ENCODE data around the gene SLC11A1.

SLC11A1 gene

DNA sequence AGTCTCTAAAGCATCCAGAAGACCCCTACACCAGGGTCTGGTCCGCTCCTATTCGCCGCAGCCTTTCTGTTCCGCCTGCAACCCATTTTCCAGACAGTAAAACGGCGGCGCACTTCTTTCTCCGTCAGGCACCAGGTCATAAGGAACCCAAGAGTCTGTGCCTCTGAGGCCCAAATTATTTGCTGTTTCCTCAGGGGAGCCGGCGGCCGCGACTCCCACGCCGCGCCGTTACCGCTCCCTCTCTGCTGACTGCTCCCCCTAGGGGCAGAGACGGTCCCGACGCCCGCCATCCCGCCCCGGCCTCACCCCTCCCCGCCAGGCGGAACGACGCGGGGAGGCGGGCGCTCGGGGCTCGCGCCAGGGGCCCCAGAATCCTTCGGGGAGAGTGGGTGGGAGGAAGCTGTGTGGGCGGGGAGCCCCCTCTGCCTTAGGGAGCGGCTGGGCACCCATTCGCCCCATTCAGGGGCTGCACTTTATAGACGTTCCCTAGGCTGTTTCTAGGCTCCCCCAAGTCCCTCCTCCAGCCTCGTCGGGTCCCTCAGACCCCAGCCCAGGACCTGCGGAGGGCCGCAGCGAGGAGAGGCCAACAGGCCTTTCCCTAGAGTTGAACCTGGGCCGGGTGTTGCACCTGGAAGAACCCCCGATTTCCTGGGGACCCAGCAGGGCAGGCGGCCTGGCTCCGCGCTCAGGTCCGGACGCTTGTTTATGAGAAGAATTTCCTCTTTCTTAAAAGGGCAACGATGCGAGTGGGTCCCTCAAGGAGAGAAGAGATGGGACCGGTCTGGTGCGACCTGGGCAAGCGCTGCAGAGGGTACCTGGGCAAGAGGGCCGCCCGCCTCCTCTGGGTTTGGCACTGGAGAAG lies 14.0 kb downstream of the SLC11A1 start:
- Histone ChIP-seq H3K27me3 (ENCODE audit: low read depth, low read length) (no peaks in the 10 kb centered on the region), H3K36me3 (ENCODE audit: control insufficient read depth in 1 of 2, insufficient read depth in 2 of 2, low read length in 2 of 2) (peaks cover 0 to 3% of the 10 kb centered on the region in 2 donors), H3K4me3 (ENCODE audit: low read depth in 1 of 2, low read length in 2 of 2) (peak overlapping the region; percentile 82 to 88), H3K4me1 (ENCODE audit: control insufficient read depth in 1 of 2, insufficient read depth in 2 of 2, low read length in 2 of 2) (peaks cover 0 to 13% of the 10 kb centered on the region in 2 donors), H3K27ac (ENCODE audit: low read length) (peak overlapping the region; percentile 93), H3K9me3 (ENCODE audit: control insufficient read depth in 1 of 2, low read length in 2 of 2) (no peaks in the 10 kb centered on the region)

- H3K4me3 ChIP-seq (ENCODE audit: low read depth in 1 of 2, low read length in 2 of 2) = peak overlapping the region; percentile 82 to 88
- H3K27ac ChIP-seq (ENCODE audit: low read length) = peak overlapping the region; percentile 93
- no peaks in the 10 kb centered on the region for H3K9me3 ChIP-seq (ENCODE audit: control insufficient read depth in 1 of 2, low read length in 2 of 2)
- peaks cover 5 to 22% of the 10 kb centered on the region in 2 donors for H3K4me1 ChIP-seq (ENCODE audit: control insufficient read depth in 1 of 2, insufficient read depth in 2 of 2, low read length in 2 of 2)
- H3K36me3 ChIP-seq (ENCODE audit: control insufficient read depth in 1 of 2, insufficient read depth in 2 of 2, low read length in 2 of 2) = peaks cover 0 to 4% of the 10 kb centered on the region in 2 donors
- H3K27me3 ChIP-seq (ENCODE audit: low read depth, low read length) = no peaks in the 10 kb centered on the region
Observed at GRCh38 chr2:218396688-218397462, 14.8 kb downstream of the SLC11A1 start.

- peaks cover 9 to 27% of the 10 kb centered on the region in 2 donors for H3K4me1 ChIP-seq (ENCODE audit: control insufficient read depth in 1 of 2, insufficient read depth in 2 of 2, low read length in 2 of 2)
- no peaks in the 10 kb centered on the region for H3K27me3 ChIP-seq (ENCODE audit: low read depth, low read length)
- peak overlapping the region; percentile 82 to 88 for H3K4me3 ChIP-seq (ENCODE audit: low read depth in 1 of 2, low read length in 2 of 2)
Observed at GRCh38 chr2:218397463-218397819, 15.4 kb downstream of the SLC11A1 start.

DNA sequence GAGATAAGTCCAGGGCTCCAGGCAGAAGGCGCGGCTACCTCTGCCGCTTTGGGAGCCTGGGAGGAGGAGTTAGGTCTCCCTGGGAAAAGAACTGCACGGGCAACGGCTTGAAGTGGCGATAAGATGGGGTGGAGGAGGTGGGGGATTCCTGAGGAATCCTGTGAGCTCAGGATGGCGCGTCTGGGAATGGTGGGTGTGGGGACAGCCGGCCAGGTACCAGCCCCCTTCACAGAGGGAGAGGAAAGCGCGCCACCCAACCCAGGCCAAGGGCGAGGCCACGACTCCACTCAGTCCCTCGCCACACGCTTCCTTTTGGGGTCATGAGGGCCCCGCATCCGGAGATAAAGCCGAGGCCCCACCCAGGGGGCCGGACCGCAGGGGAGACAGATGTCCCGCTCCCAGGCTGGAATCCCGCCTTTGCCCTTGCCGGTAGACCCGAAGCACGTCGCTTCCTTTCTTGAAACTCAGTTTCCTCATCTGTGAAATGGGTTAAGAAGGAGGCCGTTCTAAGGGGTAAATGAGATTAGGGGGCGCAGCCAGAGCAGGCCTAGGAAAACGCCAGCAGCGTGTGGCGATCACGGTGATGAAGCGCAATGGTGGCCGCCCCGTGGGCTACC lies 15.9 kb downstream of the SLC11A1 start:
- Histone ChIP-seq H3K27ac (ENCODE audit: low read length) (peak overlapping the region; percentile 93), H3K36me3 (ENCODE audit: control insufficient read depth in 1 of 2, insufficient read depth in 2 of 2, low read length in 2 of 2) (peaks cover 0 to 15% of the 10 kb centered on the region in 2 donors), H3K27me3 (ENCODE audit: low read depth, low read length) (no peaks in the 10 kb centered on the region), H3K4me1 (ENCODE audit: control insufficient read depth in 1 of 2, insufficient read depth in 2 of 2, low read length in 2 of 2) (peaks cover 9 to 32% of the 10 kb centered on the region in 2 donors), H3K4me3 (ENCODE audit: low read depth in 1 of 2, low read length in 2 of 2) (peak overlapping the region; percentile 82 to 88), H3K9me3 (ENCODE audit: control insufficient read depth in 1 of 2, low read length in 2 of 2) (no peaks in the 10 kb centered on the region)

More at GRCh38 chr2:218397463-218397819, 15.4 kb downstream of the SLC11A1 start:
- no peaks in the 10 kb centered on the region for H3K9me3 ChIP-seq (ENCODE audit: control insufficient read depth in 1 of 2, low read length in 2 of 2)
- peaks cover 0 to 10% of the 10 kb centered on the region in 2 donors for H3K36me3 ChIP-seq (ENCODE audit: control insufficient read depth in 1 of 2, insufficient read depth in 2 of 2, low read length in 2 of 2)
- H3K27ac ChIP-seq (ENCODE audit: low read length) = peak overlapping the region; percentile 93

- H3K36me3 ChIP-seq (ENCODE audit: control insufficient read depth in 1 of 2, insufficient read depth in 2 of 2, low read length in 2 of 2) = peaks cover 1 to 23% of the 10 kb centered on the region in 2 donors
- H3K27ac ChIP-seq (ENCODE audit: low read length) = peak overlapping the region; percentile 93
- peaks cover 9 to 37% of the 10 kb centered on the region in 2 donors for H3K4me1 ChIP-seq (ENCODE audit: control insufficient read depth in 1 of 2, insufficient read depth in 2 of 2, low read length in 2 of 2)
- H3K9me3 ChIP-seq (ENCODE audit: control insufficient read depth in 1 of 2, low read length in 2 of 2) = no peaks in the 10 kb centered on the region
- H3K27me3 ChIP-seq (ENCODE audit: low read depth, low read length) = no peaks in the 10 kb centered on the region
- peak overlapping the region; percentile 82 to 88 for H3K4me3 ChIP-seq (ENCODE audit: low read depth in 1 of 2, low read length in 2 of 2)
Observed at GRCh38 chr2:218398437-218399390, 16.6 kb downstream of the SLC11A1 start.

DNA sequence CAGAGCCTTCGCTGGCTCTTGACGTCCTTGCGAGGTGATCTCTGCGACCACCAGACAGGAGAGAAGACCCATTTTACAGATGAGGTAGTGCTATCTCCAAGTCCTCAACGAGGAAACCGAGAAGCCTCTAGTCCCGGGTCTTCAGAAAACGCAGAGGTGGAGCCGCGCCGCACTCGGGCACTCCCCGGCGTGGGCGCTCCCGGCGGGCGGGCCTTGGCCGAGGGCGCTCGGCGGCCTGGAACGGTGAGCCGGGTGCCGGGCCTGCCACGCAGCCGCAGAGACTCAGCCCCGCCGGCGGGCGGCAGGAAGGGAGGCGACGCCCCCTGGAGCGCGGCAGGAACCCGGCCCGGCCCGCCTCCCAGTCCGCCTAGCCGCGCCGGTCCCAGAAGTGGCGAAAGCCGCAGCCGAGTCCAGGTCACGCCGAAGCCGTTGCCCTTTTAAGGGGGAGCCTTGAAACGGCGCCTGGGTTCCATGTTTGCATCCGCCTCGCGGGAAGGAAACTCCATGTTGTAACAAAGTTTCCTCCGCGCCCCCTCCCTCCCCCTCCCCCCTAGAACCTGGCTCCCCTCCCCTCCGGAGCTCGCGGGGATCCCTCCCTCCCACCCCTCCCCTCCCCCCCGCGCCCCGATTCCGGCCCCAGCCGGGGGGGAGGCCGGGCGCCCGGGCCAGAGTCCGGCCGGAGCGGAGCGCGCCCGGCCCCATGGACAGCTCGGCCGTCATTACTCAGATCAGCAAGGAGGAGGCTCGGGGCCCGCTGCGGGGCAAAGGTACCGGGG lies 17.5 kb downstream of the SLC11A1 start, which contains the start of gene CTDSP1:
Gene CTDSP1 (plus strand): TSS at position 478 of the 776 bp plus-strand sequence. CDS start 223 bp downstream, at position 701.
- H3K9me3 ChIP-seq (ENCODE audit: control insufficient read depth in 1 of 2, low read length in 2 of 2) = no peaks in the 10 kb centered on the region
- H3K36me3 ChIP-seq (ENCODE audit: control insufficient read depth in 1 of 2, insufficient read depth in 2 of 2, low read length in 2 of 2) = peaks cover 7 to 32% of the 10 kb centered on the region in 2 donors
- peaks cover 9 to 41% of the 10 kb centered on the region in 2 donors for H3K4me1 ChIP-seq (ENCODE audit: control insufficient read depth in 1 of 2, insufficient read depth in 2 of 2, low read length in 2 of 2)
- peak within 1 kb of the TSS; percentile 93 for H3K27ac ChIP-seq (ENCODE audit: low read length)
- H3K27me3 ChIP-seq (ENCODE audit: low read depth, low read length) = no peaks in the 10 kb centered on the region
- H3K4me3 ChIP-seq (ENCODE audit: low read depth in 1 of 2, low read length in 2 of 2) = peak within 1 kb of the TSS; percentile 55 to 88

DNA sequence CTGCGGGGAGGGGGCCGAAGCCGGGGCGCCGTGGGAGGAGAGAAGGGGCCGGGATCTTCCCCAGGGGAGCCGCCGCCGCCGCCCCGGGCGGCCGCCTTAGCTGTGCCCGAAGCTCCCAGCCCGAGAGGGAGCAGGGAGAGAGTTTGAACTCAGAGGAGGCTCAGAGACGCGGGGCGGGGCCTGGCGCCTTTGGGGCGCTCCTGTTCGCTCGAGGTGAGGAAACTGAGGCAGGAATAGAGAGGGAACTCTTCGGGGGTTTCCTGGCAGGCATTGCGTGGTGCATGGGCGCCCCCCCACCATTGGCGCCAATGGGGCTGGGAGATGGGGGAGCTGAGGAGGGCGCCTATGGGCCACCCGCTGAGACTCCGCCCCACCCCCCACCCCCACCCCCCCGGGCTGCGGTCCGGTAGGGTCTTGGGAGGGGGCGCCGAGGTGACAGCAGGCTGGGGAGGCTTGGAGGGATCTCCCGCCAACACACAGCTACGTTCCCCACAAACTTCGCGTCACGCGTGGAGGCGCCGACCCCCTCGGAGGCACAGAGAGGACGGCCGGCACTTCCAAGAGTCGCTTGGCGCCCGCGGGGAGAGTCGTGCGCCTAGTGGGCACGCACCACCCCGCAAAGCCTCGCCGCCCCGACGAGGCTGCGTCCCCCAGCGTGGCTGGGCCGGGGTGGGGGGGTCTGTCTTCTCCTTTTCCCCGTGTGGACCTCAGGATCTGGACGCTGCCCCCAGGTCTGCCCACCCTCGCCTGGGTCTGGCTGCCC lies 18.3 kb downstream of the SLC11A1 start:
- H3K27me3 ChIP-seq (ENCODE audit: low read depth, low read length) = no peaks in the 10 kb centered on the region
- peaks cover 7 to 34% of the 10 kb centered on the region in 2 donors for H3K36me3 ChIP-seq (ENCODE audit: control insufficient read depth in 1 of 2, insufficient read depth in 2 of 2, low read length in 2 of 2)
- no peaks in the 10 kb centered on the region for H3K9me3 ChIP-seq (ENCODE audit: control insufficient read depth in 1 of 2, low read length in 2 of 2)
- peaks cover 11 to 49% of the 10 kb centered on the region in 2 donors for H3K4me1 ChIP-seq (ENCODE audit: control insufficient read depth in 1 of 2, insufficient read depth in 2 of 2, low read length in 2 of 2)
- peak overlapping the region; percentile 55 to 88 for H3K4me3 ChIP-seq (ENCODE audit: low read depth in 1 of 2, low read length in 2 of 2)
- H3K27ac ChIP-seq (ENCODE audit: low read length) = peak overlapping the region; percentile 84

DNA sequence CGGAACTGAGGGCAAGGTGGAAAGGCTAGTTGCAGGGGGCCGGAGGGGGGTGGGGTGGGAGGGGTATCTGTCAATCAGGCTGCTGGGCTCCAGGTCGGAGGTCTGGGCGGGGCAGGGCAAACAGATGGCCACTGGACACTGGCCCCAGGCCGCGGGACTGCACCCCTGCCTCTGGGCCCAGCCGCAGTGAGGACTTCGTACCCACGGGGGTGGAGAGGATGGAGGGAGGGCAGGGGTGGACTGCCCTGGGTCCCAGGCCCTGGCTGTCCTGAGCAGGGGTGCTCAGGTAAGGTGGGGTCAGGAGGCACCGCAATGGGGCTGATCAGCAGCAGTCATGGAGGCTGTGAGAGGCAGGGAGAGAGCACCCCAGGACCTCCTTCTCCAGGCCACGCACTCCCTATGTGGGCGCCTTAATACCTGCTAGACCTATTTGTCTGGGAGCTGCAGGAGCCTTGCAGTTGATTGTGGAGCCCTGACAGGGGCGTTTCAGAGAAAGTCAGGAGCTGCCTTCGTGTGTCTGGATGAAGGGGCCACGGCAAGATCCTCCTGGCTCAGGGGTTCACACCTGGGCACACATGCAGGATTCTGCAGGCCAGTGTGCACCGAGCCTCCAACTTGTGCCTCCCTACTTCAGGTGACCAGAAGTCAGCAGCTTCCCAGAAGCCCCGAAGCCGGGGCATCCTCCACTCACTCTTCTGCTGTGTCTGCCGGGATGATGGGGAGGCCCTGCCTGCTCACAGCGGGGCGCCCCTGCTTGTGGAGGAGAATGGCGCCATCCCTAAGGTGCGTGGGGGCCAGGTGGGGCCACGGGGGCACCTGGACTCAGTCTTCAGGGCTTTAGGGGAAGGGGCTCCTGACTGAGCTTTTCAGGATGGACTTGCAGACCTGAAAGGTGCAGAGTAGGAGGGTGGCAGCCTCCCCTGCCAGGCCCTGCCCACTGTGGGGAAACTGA lies 19.1 kb downstream of the SLC11A1 start:
- Histone ChIP-seq H3K27ac (ENCODE audit: low read length) (peak overlapping the region; percentile 16), H3K4me3 (ENCODE audit: low read depth in 1 of 2, low read length in 2 of 2) (peak overlapping the region; percentile 57 to 88), H3K9me3 (ENCODE audit: control insufficient read depth in 1 of 2, low read length in 2 of 2) (no peaks in the 10 kb centered on the region), H3K4me1 (ENCODE audit: control insufficient read depth in 1 of 2, insufficient read depth in 2 of 2, low read length in 2 of 2) (peaks cover 15 to 56% of the 10 kb centered on the region in 2 donors), H3K27me3 (ENCODE audit: low read depth, low read length) (no peaks in the 10 kb centered on the region), H3K36me3 (ENCODE audit: control insufficient read depth in 1 of 2, insufficient read depth in 2 of 2, low read length in 2 of 2) (peaks cover 7 to 32% of the 10 kb centered on the region in 2 donors)

Data from muscle layer of duodenum (tissue), 2 donors.